ENCODE measurements around the gene PID1.

DNA sequence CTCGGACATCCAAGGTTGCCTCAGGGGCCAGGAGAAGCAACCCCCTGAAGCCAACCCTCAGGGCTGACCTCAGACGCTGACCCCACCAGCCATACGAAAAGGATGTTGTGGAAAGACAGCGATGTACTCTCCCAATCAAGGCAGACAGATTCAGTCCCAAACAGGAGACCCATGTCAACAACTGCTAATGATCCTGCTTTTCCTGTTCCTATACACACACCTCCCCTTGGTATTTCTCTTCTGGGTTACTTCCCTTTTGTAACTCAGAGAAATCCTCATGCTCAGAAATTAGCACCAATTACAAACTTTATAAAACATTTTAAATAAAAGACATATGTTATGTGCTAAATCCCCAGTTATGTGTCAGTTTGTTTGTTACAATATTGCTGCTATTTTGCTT, 120.8 kb downstream of the PID1 start:
- TF ChIP-seq, protein P1, sequence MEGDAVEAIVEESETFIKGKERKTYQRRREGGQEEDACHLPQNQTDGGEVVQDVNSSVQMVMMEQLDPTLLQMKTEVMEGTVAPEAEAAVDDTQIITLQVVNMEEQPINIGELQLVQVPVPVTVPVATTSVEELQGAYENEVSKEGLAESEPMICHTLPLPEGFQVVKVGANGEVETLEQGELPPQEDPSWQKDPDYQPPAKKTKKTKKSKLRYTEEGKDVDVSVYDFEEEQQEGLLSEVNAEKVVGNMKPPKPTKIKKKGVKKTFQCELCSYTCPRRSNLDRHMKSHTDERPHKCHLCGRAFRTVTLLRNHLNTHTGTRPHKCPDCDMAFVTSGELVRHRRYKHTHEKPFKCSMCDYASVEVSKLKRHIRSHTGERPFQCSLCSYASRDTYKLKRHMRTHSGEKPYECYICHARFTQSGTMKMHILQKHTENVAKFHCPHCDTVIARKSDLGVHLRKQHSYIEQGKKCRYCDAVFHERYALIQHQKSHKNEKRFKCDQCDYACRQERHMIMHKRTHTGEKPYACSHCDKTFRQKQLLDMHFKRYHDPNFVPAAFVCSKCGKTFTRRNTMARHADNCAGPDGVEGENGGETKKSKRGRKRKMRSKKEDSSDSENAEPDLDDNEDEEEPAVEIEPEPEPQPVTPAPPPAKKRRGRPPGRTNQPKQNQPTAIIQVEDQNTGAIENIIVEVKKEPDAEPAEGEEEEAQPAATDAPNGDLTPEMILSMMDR (IDR thresholded peaks at IDR 0.05) = no peak
- no peak for TF ChIP-seq POLR2A (IDR thresholded peaks at IDR 0.05)
